HG03045 (cell line): ENCODE data around the gene DRAXIN.

Source experiments
- ATAC-seq: cut with Tn5 transposase; IDR thresholded peaks from one replicate; pipeline ENCODE4 v1.9.1; 2021; ENCODE audit warnings: mild to moderate bottlenecking, moderate library complexity; ENCODE audit not compliant: unreplicated experiment

The DRAXIN gene

DNA sequence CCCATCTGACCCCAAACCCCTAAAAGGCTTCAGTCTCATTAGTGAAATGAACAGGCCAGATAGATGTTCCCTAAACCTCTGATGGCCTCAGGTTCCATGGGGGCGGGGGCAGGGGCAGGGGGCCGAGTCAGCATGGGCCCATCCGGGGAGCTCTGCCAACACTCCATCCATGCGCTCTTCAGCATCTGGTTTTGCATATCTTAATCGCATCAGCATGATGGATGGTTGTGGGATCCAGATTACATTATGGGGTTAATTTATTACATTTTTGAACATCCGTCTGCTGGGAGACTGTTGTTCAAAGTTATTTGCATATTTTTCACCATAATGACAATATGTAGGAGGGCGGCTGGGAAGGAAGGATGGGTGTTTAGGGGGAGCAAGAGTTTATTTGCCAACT is 7.4 kb upstream of the DRAXIN start:
- no peak for ATAC-seq

- ATAC-seq, result no peak
Measured at GRCh38 chr1:11685210-11685752, 6.2 kb upstream of the DRAXIN start.

GRCh38 chr1:11688506-11688905 is 3.0 kb upstream of the DRAXIN start:
- ATAC-seq, result no peak

GRCh38 chr1:11690397-11691301 is 861 bp upstream of the DRAXIN start:
- no peak for ATAC-seq

DNA sequence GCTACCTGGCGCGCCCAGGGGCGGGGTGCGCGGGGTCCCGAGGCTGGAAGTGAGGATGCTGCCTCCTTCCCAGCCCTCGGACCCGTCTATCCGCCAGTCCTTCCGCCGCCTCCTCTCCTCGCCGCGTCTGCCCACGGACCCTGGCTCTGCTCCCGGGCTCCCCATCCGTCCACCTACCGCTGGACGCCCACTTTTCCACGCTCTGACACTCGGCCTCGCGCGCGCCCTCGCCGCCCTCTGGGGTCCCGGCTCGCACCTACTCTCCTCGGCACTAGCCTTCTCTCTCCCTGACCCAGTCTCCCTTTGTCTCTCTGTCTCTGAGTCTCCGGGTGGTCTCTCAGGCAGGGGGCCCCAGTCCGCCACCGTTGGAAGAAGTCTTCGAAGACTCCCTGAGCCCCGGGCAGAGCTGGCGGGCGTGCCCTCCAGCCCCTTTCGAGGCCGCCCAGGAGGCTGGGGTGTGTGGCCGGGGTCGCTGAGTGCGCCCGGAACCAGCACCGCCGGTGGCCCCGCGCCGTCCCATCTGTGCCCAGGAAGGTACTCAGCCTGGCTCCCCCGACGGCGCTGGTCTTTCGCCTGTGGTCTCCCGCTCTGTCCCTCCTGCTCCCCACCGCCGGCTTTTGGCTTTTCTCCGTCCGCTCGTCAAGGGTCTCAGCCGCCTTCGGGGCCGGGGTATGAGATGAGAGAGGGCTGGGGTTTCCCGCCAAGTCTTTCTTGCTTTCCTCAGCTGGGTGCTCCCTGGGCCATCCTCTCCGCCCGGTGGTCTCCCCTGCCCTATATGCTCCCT is 610 bp downstream of the DRAXIN start:
- ATAC-seq, result no peak

GRCh38 chr1:11693024-11693590 is 1.6 kb downstream of the DRAXIN start:
- ATAC-seq, result no peak

DNA sequence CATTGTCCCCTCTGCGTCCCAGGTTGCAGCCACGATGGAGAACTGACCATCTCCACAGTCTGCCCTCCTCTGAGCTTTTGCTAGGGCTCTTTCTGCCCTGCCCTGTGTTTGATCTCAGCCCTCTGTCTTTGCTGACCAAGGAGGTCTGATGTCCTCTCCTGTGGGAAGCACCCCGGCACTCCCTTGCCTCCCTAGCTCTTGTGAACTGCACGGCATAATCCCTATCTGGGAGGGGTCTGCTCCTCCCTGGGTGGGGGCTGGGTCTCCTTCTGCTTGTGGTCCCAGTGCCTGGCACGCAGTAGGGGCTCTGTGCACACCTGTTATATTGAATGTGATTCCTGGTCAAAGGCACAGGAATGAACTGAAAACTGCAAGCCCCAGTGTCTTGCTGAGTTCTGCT is 2.4 kb downstream of the DRAXIN start:
- ATAC-seq, result no peak

DNA sequence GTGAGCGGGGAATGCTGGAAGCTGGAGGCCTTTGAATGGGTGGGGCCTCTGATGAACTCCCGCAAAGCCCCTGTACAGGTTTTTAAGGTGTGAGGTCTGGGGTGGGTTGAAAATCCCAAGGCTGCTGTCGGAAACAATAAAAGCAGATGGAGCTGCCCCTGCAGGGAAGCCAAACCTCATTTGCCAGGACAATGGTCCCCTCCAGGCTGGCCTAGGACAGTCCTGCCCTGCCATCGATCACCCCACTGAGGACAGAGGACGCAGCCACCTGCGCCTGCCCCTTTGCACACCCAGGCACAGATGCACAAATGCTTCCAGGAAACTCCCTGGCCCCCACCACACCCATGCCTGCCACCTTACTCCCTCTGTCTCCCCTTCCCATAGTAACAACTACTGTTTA is 4.4 kb downstream of the DRAXIN start:
- ATAC-seq, result no peak

DNA sequence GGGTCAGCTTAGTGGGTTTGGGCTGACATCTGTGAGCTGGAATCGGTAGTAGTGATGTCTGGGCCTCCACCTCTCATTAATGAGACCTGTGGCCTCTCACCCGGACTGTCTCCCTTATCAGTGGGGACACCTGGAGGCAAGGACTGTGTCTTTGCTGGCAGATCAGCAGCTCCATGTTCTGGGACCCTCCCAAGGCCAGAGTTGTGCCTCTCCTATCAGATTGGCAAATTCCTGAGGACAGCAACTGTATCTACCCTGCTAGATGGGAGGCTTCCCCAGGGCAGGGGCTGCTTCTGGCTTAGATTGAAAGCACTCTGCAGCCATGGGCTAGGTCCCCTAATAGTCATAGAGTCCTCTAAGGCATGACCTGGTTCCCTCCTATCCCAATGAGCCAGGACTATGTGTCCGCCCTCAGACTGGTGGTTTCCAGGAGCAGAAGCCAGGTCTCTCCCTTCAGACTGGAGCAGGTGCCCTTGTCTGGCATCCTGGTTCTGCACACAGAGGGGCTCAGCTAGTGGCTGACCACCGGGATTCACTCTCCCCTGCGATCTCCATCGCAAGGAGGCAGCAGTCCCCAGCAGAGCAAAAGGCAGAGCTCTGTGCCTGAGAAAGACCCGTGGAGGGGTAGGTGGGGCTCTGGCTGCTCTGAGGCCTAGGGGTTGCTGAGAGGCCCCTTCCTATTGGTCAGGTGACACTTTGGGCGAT is 5.8 kb downstream of the DRAXIN start:
- ATAC-seq, result no peak

- ATAC-seq, result no peak
Measured at GRCh38 chr1:11697893-11698210, 6.3 kb downstream of the DRAXIN start.

GRCh38 chr1:11700601-11701467 is 9.3 kb downstream of the DRAXIN start:
- no peak for ATAC-seq

GRCh38 chr1:11701551-11701961 is 10.0 kb downstream of the DRAXIN start:
- ATAC-seq, result no peak

- ATAC-seq, result no peak
Measured at GRCh38 chr1:11701981-11702803, 10.7 kb downstream of the DRAXIN start.

DNA sequence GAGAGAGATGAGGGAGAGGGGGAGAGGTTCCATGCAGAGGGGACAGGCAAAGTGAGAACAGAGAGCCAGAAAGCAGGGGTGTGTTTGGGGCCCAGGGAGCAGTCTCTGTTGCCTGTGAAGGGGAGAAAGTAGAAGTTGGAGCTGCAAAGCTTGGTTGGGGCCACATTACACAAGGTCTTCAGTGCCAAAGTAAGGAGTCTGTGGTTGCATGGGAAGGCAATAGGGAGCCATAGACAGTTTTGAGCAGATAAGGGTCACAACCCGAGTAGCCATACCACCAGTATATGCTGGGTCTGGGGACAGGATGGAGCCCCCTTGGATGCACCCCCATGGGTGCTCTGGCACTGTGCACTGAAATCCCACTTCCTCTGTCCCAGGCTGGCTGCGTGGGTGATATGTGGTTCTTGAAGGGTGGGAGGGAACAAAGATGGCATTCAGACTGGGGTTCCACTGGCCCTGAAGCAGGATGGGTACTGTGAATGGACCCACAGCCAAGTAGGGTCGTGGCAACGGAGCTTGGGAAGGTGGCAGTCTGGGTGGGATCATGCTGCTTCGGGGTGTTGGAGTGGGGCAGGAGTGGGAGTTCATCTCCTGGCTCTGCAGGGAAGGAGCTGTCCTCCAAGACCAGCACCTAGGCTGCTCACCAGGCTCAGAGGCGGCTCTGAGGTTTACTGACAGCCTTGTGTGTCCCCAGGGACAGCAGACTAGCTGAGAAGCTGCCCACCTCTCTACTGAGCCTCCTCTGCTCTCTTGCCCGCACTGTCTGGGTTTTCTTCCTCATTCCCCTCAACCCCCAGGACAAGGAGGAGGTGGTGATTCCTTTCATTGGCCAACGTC is 12.1 kb downstream of the DRAXIN start:
- ATAC-seq, result no peak

GRCh38 chr1:11704194-11704529 is 12.7 kb downstream of the DRAXIN start:
- ATAC-seq, result no peak

- no peak for ATAC-seq
Measured at GRCh38 chr1:11704691-11705475, 13.4 kb downstream of the DRAXIN start.

DNA sequence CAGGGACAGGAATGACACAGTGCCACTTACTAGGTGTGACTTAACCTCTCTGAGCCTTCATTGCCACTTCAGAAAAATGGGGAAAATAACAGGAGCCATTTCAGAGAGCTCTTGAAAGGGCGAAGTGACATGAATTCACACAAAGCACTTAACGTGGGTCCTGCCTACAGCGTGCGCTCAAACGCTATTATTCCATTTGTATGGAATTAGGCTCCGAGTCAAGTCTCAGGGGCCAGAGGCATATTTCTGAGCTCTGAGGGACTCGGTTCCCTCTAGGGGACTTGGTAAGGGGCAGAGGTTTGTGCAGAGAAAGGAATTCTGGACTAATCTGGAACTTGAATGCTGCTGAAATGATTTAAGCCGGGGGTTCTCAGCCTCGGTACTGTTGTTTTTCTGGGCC is 14.1 kb downstream of the DRAXIN start:
- ATAC-seq, result no peak

DNA sequence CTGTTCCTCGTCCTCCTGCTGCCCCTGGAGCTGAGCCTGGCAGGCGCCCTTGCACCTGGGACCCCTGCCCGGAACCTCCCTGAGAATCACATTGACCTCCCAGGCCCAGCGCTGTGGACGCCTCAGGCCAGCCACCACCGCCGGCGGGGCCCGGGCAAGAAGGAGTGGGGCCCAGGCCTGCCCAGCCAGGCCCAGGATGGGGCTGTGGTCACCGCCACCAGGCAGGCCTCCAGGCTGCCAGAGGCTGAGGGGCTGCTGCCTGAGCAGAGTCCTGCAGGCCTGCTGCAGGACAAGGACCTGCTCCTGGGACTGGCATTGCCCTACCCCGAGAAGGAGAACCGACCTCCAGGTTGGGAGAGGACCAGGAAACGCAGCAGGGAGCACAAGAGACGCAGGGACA is 14.8 kb downstream of the DRAXIN start:
- ATAC-seq, result no peak
